RWPE2 (cell line): ENCODE measurements around the gene MYADML2.

ENCODE experiments used
- ATAC-seq: fragments of 200-7000 bp; cut with Tn5 transposase; 3 replicates; pipeline ENCODE4 v1.9.1; 2021; ENCODE audit warnings: low read depth
- DNase-seq: peaks from one replicate; pipeline ENCODE4 v3.0.0-alpha.2; 2020; ENCODE audit warnings: low spot score
- H3K27ac ChIP-seq: fragments of 450-650 bp; 2 replicates; pipeline ENCODE4 v1.5.1; 2017; ENCODE audit warnings: mild to moderate bottlenecking; ENCODE audit not compliant: poor library complexity, severe bottlenecking
- H3K27me3 ChIP-seq: fragments of 250-450 bp; sonication (Bioruptor Pico); 2 replicates; pipeline ENCODE4 v1.5.1; 2021; ENCODE audit warnings: mild to moderate bottlenecking, moderate library complexity; ENCODE audit not compliant: insufficient read depth, poor library complexity, severe bottlenecking
- H3K36me3 ChIP-seq: fragments of 250-450 bp; sonication (Bioruptor Pico); 2 replicates; pipeline ENCODE4 v1.5.1; 2020; ENCODE audit warnings: low read depth, mild to moderate bottlenecking, moderate library complexity
- H3K4me1 ChIP-seq: fragments of 250-450 bp; sonication (Bioruptor Pico); 2 replicates; pipeline ENCODE4 v1.5.1; 2021; ENCODE audit warnings: mild to moderate bottlenecking, moderate library complexity; ENCODE audit not compliant: insufficient read depth, poor library complexity, severe bottlenecking
- H3K4me3 ChIP-seq: fragments of 250-450 bp; sonication (Bioruptor Pico); 2 replicates; pipeline ENCODE4 v1.5.1; 2021; ENCODE audit warnings: mild to moderate bottlenecking, moderate library complexity; ENCODE audit not compliant: severe bottlenecking
- H3K9me3 ChIP-seq: fragments of 250-450 bp; sonication (Bioruptor Pico); 2 replicates; pipeline ENCODE4 v1.5.1; 2021; ENCODE audit warnings: mild to moderate bottlenecking, moderate library complexity; ENCODE audit not compliant: severe bottlenecking
- TF ChIP-seq, protein P1 (sequence below): fragments of 450-650 bp; IDR thresholded peaks from one replicate; pipeline ENCODE4 v1.5.1; 2017; ENCODE audit warnings: mild to moderate bottlenecking, moderate library complexity; ENCODE audit not compliant: poor library complexity, severe bottlenecking

MYADML2 gene

DNA sequence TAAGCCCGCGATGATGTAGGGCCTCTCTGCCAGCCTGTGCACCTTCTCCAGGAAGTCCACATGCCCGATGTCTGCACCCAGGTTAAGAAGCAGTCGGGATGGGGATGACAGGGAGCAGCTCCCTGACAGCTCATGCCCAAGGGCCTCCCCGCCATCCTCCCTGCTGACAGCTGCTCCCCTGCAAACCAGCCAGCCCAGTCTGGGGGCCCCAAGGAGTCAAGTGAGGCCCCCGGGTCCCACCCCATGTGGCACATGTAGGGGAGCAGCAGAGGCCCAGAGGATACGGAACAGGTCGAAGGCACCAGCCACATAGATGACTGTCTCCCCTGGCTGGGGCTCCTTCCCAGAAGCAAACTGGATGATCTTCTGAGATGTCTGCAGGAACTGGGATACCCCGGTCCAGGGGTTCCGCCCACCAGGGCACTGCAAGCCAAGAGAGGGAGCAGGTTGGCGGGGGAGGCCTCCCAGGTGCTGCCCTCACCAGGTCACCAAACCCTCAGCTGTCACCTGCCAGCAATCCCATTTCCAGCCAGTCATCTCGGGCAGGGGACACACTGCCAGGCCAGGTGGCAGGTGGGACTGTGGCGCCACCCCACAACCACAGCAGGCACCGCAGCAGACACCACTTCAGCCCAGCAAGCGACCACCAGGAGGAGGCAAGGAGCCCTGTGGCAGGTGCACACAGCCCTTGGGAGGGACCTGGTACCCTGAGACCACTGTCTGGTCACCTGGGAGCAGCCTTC lies 40.4 kb downstream of the MYADML2 start:
- TF ChIP-seq, protein P1, sequence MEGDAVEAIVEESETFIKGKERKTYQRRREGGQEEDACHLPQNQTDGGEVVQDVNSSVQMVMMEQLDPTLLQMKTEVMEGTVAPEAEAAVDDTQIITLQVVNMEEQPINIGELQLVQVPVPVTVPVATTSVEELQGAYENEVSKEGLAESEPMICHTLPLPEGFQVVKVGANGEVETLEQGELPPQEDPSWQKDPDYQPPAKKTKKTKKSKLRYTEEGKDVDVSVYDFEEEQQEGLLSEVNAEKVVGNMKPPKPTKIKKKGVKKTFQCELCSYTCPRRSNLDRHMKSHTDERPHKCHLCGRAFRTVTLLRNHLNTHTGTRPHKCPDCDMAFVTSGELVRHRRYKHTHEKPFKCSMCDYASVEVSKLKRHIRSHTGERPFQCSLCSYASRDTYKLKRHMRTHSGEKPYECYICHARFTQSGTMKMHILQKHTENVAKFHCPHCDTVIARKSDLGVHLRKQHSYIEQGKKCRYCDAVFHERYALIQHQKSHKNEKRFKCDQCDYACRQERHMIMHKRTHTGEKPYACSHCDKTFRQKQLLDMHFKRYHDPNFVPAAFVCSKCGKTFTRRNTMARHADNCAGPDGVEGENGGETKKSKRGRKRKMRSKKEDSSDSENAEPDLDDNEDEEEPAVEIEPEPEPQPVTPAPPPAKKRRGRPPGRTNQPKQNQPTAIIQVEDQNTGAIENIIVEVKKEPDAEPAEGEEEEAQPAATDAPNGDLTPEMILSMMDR, result peak; percentile 4
- ATAC-seq (no peak), DNase-seq (no peak)
- peaks cover 5% of the 10 kb centered on the region for H3K4me1 ChIP-seq
- no peak overlapping the region for H3K27ac ChIP-seq
- H3K27me3 ChIP-seq, result no peaks in the 10 kb centered on the region
- H3K9me3 ChIP-seq, result no peaks in the 10 kb centered on the region
- no peak overlapping the region for H3K4me3 ChIP-seq
- H3K36me3 ChIP-seq, result peaks cover 34% of the 10 kb centered on the region

DNA sequence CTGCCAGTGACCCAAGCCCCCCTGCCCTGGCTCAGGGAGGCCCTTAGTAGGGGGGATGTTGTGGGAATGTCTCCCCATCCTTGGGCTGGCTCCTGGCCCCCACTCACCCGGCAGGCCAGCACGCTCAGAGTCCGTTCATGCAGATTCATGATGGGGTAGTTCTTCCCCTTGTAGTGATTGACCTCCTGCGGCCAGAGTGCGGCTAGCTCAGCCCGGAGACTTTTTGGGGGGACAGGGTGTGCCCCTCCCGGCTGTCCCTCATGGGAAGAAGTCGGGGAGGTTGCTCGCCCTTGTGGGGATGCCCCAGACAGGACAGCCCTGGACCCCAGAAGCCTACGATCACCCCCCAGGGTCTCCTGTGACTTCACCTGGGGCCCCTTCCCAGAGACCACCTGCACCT lies 41.0 kb downstream of the MYADML2 start:
- no peaks in the 10 kb centered on the region for H3K9me3 ChIP-seq
- H3K27me3 ChIP-seq, result no peaks in the 10 kb centered on the region
- no peak overlapping the region for H3K27ac ChIP-seq
- no peak for DNase-seq
- H3K36me3 ChIP-seq, result peaks cover 34% of the 10 kb centered on the region
- TF ChIP-seq, protein P1, result no peak
- H3K4me1 ChIP-seq, result peaks cover 4% of the 10 kb centered on the region
- no peak for ATAC-seq
- H3K4me3 ChIP-seq, result no peak overlapping the region

DNA sequence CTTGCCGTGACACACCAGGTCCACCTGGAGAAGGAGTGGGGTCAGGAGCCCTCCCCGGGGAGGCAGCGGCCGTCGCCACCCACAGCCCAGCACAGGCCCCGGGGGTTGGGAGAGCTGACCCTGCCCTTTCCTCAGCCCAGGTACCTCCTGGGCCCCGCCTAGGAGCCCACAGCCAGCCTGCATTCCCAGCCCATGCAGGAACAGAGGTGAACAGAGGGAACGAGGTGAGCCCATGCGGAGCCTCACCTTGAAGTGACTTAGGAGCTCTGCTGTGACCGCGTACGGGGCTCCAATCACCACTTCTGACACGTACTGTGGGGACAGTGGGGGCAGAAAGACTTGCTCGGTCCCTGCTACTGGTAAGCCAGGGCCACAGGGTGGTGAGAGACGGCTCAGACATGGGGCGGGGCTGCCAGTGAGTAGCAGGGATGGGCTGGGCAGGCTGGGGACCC lies 41.6 kb downstream of the MYADML2 start:
- H3K4me1 ChIP-seq, result peaks cover 4% of the 10 kb centered on the region
- ATAC-seq, result no peak
- TF ChIP-seq, protein P1, result no peak
- H3K27me3 ChIP-seq, result no peaks in the 10 kb centered on the region
- H3K27ac ChIP-seq, result no peak overlapping the region
- H3K4me3 ChIP-seq, result no peak overlapping the region
- no peak for DNase-seq
- H3K9me3 ChIP-seq, result no peaks in the 10 kb centered on the region
- H3K36me3 ChIP-seq, result peaks cover 37% of the 10 kb centered on the region

DNA sequence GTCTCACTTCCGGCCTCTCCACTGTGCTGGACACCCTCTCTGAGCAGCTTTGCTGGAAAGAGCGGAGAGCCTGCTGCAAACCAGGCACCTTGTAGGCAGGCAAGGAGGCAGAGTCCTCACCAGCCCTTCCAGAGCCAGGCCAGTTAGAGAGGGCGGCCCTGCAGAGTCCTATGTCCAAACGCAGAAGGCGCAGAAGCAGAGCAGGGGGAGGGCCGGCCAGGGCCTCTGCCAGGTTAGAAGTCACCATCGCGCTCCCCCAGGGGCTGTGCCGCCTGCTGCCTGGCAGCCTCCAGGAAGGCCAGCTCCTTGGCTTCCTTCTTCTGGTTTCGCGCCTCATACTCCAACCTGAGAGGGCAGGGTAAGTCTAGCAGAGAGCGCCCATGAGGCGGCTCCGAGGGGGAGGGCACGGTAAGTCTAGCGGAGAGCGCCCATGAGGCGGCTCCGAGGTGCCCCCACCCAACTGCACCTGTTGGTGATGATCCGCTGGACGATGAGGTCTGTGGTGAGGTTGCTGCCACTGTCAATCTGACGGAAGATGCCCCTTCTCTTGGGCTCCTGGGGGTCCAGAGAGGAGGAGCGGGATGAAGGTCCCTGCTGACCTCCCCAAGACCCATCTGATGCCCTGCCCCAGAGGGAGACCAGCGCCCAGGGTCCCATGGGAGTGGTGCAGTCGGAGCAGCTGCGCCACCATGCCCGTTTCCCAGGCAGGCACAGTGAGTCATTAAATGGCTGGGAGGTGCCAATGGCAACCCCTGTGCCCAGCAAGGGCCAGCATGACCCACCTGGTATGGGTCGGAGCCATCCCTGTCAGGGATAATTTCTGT lies 42.2 kb downstream of the MYADML2 start:
- Histone ChIP-seq H3K27me3 (no peaks in the 10 kb centered on the region), H3K4me1 (no peaks in the 10 kb centered on the region), H3K27ac (no peak overlapping the region), H3K36me3 (peaks cover 43% of the 10 kb centered on the region), H3K9me3 (no peaks in the 10 kb centered on the region), H3K4me3 (no peak overlapping the region)
- no peak for ATAC-seq
- DNase-seq, result no peak
- TF ChIP-seq, protein P1, result no peak
